HG03135 (cell line): ENCODE measurements around the gene EPB41L2.

Experiments
- ATAC-seq: cut with Tn5 transposase; IDR thresholded peaks from one replicate; pipeline ENCODE4 v1.9.1; 2021; ENCODE audit warnings: mild to moderate bottlenecking, moderate library complexity; ENCODE audit not compliant: unreplicated experiment

Gene EPB41L2

GRCh38 chr6:130847001-130847910 lies 215.8 kb downstream of the EPB41L2 start:
- ATAC-seq, result no peak

DNA sequence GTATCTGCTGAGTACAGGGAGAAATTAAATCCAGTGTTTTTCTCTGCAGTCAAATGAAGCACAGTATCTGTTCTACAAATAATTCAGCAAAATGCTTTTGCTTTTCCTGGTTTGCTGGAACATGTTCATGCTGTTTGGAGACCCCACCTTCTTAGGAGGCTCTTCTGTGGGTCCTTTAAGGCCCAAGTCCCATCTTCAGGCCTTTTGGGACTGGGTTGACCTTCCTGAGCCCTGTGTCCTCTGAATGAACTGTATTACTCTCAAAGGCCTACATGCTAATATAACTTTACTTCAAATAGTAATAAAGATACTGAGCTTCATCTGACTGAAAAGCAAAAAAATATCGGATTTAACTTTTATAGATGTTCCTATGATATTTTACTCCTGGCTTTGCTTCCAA lies 216.5 kb downstream of the EPB41L2 start:
- ATAC-seq, result no peak

DNA sequence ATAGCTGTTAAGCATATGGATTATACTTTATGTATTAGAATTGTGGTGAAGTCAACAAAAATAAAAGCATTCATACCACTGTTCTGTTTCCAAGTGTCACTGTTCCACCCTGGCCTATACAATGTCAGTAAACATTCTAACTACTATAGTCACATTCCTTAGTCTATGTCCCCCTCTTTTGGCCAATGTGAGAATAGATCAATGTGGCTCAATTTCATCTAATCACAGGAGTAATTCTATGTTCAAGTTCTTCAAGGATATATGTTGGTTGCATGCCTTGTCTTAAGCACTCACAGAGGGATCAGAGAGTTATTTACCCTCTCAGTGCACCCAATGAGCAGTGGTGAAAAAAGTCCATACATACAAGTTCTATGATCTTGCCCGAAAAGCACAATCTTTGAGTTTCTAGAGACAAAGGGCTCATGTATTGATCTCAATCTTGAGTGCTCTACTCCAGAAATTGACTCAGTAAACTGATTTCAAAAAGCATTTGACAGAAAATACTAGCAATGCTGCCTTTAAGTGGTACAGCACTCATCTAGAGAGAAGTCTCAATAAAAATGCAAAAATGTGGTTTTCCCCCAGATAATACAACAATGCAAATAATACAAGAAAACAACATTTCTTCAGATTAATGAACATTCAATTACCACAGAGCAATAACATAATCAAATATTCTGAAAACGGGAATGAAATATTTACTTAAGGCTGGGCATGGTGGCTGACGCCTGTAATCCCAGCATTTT lies 219.3 kb downstream of the EPB41L2 start:
- no peak for ATAC-seq

DNA sequence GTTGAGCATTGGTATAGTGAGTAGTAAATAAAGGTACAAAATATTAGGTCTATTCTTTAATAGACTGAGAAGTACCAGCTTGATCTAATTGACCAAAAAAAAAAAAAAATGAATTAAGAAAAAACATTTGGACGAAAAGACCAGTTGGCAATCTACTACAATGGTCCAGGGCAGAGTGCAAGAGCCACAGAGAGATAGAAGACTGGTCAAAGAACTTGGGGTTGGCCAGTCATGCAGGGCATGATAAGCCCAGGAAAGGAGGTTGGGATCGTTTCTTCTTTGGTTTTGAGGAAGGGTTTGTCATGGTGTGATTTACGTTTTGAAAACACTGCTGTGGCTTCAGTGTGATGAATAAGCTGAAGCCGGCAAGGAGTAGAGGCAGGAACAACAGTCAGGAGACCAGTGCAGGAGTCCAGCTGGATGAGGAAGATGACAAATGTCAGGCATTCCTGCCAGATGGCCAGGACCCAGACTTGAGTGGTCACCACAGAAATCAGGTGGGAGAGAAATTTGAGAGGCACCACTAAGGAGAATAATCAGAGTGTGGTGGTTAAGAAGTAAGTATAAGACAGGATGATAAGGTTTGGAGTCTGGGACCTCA lies 221.8 kb downstream of the EPB41L2 start:
- no peak for ATAC-seq

DNA sequence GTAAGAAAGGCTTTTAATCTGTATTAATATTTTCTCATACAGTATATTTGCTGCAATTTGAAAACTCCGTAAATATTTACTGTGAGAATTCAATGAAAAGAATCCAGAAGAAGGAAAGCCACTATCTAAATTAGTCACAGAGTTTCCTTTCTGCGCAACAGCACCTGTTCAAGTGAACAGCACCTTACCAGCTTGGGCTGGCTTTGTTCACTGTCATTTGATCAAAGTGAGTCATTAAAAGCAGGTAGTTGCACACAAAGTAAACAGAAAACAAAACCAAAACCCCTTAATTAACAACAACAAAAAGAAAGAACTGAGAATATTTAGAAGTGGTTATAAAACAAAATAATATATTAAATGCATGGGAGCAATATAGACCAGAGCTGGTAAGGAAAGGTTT lies 223.0 kb downstream of the EPB41L2 start:
- ATAC-seq, result no peak

DNA sequence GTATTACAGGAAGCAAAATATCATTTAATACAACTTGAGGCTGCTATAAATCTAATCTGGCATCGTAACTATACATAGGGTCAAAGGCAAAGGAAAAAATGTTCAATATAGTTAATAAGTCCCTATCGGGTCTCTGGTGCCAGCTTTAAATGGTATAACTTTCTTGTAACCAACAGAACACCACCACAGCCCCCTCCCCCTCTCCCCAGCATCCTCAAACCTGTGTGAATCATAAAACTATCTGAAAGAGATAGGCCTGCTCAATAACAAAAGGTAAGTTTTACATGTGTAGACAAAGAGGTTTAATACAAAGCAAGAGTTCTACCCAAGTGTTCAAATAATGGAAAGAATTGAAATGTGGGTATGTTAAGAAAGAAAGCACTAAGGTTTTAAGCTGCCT lies 223.7 kb downstream of the EPB41L2 start:
- ATAC-seq, result no peak

DNA sequence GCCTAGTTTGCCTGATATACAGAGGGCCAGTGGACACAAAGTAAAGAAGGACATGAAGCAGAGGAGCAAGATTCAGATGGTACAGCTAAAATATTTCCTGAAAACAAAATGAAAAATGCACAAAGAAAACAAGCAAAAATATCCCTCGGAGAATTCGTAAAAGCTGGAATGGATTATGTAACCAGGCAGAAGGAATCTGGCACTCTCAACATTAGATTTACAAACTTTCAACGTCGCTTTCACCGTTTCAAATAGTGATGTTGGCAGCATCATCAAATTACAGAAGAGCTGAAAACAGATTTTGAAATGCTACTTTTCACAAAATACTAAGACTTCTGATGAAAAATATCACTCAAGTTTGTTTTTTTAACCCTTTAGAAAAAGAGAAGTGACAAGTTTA lies 224.1 kb downstream of the EPB41L2 start:
- ATAC-seq, result no peak

DNA sequence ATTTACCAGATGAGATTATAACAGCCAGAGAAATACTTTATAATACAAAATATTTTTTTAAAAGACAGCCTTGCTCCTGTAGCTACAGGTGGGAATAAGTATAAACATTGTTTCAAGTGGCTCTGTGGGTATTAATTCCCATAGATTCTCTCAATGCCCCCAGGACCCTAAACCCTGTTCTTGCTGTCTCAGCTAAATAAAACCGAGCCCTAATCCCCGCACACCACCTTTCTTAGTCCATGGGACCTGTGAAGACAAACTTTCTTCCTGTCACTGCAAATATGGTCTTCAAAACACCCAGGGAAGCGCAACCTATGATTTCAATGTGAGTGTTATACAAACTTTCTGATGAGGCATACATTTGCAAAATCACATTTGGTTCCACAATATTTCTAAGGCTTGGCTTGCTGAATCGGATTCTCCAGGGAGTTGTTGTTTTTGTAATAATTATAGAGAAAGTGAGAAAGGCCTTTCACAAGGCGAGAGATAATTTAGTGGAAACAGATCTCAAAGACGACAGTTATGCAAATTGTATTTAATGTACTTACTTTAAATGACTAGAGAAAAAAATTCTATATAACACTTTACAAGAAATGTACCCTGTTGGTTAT lies 224.7 kb downstream of the EPB41L2 start:
- ATAC-seq, result no peak

DNA sequence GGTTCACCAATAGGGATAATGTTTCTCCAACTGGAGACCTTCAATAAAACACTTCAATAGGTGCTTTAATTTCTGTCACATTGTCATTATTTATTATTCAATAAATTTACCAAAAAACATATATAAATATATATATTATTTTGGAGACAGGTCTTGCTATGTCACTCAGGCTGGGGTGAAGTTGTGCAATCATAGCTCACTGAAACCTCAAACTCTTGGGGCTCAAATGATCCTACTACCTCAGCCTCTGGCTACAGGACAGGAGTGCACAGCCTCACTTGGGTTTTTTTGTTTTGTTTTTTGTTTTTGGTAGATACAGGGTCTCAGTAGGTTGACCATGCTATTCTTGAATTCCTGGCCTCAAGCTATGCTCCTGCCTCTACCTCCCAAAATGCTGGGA lies 226.0 kb downstream of the EPB41L2 start:
- ATAC-seq, result no peak

- no peak for ATAC-seq
Measured at GRCh38 chr6:130836055-130836640, 226.9 kb downstream of the EPB41L2 start.

GRCh38 chr6:130834482-130835251 lies 228.4 kb downstream of the EPB41L2 start:
- ATAC-seq, result no peak

GRCh38 chr6:130833569-130833968 lies 229.5 kb downstream of the EPB41L2 start:
- ATAC-seq, result no peak

DNA sequence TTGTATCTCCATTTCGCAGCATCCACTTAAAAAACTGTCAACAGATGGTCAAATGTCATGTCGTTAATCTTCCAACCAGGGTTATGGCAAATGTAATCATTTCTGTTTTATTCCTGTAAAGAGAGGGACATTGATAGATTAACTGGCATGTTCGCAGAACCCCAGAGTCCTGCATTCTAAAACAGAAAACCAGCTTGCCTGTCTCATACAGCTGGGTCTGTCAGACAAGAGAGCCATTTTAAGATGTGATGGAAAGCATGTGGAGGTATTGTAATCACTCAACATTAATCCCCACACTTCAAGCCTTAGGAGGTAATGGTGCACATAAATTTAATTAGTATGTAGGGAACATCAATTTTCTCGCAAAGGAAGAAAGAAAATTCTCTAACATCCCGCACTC lies 231.4 kb downstream of the EPB41L2 start:
- no peak for ATAC-seq

DNA sequence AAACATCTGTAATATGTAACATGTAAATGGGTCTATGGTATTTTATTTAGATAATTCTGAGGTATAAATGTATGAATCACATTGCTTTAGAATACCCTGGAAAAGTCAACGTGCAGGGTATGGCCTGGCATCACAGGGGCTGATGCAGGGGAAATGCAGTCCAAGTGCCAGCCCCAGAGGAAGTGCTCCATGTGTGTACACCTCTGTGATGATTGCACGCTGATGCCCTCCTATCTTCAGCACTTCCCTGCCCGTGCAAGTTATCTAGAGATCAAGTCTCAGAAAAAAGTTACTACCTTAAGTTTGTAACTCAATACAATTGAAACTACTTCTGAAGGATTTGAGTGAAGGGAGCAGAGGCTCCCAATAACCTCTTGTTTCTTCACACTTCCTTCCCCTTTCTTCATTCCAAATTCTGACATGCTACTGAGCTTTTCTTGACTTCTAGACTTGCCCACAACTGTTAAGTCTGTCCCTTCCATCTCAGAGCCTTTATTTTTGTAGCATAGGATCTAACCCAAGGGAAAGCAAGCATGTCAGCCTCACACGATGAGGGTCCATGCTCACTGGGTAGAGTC lies 233.6 kb downstream of the EPB41L2 start:
- no peak for ATAC-seq

DNA sequence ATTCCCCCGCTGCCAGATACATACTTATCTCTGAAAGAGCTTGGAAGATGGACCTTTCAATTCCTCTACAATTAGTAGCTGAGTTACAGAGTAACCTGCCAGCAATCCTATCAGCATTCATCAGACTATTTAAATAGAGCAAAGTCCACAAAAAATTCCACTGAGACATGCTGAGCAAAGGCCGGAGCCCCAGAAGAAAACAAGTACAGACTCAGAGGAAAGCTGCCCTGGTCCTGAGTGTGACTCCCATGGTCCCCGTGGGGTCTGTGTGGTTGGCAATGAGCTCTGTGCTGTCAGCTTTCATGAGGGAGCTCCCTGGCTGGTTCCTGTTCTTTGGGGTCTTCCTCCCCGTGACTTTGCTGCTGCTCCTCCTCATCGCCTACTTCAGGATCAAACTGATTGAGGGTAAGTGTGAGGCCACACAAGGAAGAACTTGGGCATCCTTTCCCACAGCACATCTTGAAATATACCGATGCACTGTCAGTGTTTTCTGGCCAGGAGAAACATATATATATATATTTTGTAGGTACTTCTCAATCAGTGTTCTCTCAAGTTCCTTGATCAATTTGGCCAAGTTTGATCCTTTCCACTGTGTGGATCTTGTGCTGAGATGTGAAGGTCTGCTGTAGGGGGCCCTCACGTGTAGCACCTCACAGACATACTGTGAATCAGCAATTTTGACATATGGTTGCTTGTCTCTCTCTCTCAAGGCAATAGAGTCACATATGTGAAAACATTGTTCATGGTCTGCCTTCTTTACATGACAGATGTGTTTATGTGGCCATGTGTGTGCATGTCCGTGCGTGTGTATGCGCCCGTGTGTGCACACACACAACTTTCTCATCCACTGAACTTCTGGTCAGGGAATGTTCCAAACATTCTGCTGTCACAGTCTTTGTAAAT lies 235.5 kb downstream of the EPB41L2 start, which contains the start of gene SMLR1:
SMLR1 (plus strand) TSS at position 160 of the 903 bp plus-strand sequence; CDS start at position 168, 8 bp downstream.
- no peak for ATAC-seq

DNA sequence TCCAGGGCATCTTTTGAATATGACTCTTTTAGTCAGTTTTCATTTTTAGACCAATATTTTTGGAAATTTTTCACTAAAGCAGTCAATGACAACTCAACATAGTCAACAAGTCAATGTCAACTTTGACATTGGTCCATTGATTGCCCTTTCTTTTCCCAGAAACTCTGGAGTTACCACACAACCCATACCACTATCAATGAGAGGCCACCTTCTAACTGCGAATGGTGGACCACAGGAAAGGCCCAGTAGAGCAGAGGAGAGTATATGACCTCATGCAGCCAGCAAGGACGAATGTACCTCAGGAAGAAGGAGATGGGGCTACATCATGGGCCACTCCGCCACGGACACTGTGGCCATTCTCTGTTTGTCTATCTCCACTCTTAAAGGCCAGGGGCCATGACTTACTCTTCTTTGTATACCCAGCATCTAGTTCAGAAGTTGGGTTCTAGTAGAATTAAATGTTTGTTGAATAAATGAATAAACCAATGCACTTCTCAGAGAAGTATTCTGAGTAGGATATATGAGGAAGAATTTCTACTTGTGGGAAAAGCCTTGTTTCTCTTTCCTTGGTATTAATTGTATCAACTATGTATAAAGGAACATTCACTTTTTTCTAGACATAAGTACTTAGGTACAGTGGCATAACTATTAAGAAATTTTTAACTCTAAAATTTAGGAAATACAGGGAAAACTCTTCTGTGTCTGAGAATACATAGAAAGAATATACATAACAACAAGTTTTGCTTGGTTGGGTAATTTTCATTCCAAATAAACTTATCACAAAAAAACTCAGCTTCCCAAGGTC lies 236.4 kb downstream of the EPB41L2 start:
- no peak for ATAC-seq

DNA sequence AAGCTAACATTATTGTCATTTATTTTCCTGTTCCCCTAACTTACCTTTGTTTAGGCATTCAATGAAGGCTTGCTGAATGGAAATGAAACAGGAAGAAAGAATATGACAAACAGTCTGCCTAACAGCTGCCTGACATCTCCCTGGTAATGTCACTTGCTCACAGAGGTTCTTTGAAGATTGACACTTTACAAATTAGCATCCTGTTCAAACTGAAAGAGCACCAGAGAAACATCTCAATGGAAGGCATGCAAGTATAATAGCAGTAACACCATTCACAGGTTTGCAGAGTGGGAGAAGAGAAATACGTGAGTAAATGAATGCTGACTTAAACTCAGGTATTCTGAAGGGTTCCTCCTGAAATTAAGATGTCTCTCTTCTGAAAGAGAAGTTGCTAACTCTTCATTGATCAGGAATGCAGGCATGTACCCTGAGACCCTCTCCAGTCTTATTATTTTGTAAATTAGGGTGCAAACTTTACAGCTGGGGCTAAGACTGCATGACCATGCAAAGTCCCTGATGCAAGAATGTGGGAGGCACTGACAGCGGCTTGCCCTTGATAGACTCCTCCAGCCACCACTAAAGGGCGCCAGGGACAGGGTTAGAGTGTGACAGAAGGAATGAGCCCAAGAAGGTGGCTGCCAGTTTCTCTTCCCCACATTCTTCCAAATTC lies 237.1 kb downstream of the EPB41L2 start:
- ATAC-seq, result no peak
